Activated CD4-positive, alpha-beta T cell treated with anti-CD3 and anti-CD28 coated beads, Interleukin-2, amount 50 U/mL, for 16 hours (primary cell): Measurements from ENCODE around the gene GPR35.
"Not testable (repeated sequence)": the region's sequence is repeated elsewhere in the genome, so short reads cannot be mapped to it uniquely, and the experiment has no call there.

Source experiments
- DNase-seq: peaks from one replicate; pipeline ENCODE4 v3.0.0-alpha.2; 2020

GPR35 gene

DNA sequence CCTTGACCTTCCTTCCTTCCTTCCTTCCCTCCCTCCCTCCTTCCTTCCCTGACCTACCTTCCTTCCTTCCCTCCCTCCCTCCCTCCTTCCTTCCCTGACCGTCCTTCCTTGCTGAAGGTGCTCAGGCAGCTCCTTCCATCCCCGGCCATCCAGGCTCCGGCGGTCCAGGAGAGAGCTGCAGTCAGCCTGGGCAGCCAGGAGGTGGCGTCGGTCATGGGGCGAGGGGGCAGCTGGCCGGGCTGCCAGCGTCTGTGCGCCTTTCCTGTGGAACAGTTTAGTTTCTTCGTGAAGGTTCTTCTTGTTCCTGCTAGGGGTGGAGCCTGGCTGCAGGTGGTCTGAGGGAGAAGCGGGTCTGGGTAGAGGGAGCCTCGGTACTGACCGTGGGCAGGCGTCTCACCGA, 15.7 kb downstream of the GPR35 start:
- no peak for DNase-seq

DNA sequence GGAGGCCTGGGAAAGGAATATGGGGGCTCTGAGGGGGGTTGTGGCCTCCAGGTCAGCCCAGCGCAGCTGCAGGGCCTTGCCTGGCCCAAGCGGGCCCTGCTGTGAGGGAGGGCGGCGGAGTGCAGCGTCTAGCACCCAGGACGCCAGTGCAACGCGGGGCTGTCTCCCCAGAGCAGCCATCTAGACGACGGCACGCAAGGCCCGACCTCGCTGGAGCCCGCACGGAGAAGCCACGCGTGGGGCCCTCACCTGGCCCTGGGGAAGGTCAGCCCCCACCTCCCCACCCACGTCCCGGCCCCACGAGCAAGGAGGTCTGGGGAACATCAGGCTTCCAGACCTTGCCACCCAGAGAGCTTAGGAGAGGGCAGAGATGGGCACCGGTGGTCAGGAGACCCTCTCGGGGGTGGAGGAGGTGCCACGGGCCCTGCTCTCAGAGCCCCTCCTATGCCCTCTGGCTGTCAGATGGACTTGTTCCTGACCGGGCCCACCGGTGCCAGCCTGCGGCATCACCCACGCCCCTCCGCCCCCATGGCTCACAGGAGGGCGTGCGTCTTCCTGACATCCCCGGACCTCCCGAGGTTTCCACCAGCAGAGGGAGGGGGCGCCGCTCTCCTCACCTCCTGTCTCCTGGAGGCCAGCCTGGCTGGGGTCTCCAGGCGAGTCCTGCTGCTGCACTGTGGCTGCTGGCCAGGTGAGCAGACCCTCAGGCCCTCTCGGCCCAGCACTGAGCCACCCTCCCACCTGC, 17.0 kb downstream of the GPR35 start:
- DNase-seq: no peak

DNA sequence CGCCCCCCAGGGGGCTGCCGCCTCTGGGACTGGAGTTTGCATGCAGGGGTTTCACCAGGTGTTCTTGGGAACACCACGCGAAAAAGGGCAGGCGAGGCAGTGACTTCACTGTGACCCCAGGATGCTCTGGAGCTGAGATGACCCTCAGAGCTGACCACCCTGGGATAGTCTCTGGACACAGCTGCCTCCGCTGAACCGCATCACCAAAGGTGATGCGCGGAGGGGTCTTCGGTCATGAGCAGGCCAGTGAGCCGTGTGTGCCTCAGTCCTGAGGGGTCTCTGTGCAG, 17.5 kb downstream of the GPR35 start:
- no peak for DNase-seq

DNA sequence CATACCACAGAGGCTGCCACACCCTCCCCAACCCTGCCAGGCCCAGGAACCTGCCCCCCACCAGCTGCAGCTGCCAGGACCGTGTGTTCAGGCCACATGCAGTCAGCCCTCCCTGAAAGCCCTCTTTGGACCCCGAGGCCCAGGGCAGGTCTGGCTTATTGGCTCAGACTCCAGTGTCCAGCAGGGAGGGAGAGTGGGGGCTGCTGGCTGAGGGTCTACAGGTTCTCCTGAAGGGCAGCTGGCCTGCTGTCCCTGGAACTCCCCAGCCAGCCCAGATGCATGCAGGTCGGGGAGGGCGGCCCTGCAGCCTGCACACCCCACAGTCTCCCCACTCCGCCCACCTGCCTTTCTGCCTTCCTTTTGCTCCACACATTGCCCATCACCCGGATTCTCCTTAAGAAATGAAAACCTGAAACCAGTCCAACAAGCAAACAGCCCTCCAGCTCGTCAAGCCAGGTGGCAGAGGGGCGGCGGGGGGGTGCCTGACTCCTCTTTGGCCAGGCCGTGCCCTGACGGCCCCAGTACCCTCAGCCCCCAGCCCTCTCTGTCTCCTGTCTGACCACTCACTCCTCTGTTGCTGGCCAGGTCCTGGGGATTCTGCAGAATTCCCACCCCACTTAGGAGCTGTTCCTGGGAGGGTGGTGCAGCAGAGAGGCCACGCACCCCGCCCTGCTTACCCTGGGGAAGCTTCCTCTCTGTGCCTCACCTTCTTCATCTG, 18.0 kb downstream of the GPR35 start:
- no peak for DNase-seq

DNA sequence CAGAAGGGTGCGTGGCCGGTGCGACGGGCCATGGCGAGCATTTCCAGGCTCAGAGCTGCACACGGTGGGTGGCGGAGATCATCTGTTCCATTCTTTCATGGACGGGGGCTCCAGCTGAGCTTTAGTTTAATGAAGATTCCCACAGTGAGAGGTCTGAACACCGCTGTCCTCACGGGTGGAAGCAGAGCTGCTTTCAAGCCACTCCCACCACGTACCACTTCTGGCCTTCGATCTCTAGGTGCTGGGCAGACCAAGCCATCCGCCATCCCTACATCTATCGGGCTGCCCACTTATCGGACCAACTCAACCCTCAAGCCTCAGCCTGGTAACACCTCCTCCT, 18.5 kb downstream of the GPR35 start:
- no peak for DNase-seq

DNA sequence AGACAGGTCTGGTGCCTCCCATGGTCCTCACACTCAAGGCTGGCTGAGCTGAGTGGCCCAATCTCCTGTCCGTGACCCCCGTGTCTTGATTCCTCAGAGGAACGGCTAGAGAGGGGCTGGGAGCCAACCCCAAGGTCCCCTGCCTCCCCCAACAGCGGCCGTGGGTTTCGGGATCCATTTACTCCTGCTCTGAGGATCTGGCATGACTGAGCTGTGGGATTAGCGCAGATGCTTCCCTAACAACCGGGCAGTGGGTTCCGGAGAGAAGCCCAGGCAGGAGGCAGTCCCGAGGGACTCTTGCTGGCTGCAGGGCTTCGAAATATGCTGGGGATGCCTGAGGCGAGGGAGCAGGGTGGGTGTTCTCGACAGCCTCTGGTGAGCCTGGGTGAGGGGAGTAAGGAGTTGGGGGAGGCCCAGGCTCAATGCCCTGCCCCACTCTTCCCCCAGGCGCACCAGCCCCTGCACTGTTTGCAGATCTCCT, 18.9 kb downstream of the GPR35 start:
- no peak for DNase-seq

DNA sequence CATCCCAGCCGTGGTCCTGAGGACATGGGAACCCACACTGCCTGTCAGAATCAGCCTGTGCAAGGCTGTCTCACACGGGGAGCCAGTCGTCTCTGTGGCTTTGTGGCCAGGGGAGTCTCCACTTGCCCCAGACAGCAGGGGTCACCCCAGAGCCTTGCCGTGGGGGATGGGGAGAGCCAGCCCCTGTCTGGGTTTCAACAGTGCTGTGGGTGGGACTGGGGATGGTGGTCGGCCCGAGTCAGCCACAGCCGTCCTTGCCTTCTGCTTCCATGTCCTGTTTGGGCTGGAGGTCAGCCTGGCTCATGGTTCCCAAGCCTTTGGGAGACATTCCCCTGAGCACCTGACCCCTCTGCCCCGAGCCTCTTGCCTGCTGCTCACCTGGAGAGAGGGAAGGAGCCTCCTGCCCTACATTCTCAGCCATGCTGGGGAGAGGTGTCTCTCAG, 19.6 kb downstream of the GPR35 start:
- DNase-seq: no peak

DNA sequence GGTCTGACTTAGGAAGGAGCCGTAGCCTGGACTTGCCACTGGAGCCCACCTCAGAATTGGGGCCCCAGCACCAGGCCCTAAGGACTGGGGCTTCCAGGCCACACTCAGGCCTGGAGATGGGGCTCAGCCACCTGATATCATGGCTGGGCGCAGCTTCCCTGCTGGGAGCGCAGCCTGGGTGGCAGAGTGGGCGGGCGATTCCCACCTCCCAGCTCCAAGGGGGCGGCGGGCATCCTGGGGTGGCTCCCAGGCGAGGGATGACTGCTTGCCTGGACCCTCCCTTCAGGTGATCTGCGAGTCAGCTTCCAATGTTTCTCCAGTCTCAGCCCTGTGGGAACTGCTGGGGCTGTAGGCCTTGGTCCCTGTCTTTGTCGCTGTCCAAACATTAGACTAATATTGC, 20.1 kb downstream of the GPR35 start:
- DNase-seq: no peak

DNA sequence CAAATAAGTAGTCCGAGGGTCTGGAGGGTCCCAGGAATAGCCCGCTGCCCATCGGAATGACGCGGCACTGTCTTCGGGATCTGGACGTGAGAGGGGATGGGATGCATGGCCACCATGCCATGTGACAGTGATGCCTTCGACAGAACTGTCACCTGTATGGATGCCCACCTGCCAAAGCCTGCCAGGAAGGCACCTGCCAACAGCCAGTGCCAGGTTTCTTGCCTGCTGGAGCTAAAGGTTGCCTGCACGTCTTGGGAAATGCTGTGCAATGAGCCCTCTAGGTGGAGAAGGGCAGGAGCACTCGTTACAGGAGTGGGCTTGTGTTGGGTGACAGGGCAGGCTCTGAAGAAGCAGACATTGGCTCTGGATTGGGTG, 20.5 kb downstream of the GPR35 start:
- no peak for DNase-seq

DNA sequence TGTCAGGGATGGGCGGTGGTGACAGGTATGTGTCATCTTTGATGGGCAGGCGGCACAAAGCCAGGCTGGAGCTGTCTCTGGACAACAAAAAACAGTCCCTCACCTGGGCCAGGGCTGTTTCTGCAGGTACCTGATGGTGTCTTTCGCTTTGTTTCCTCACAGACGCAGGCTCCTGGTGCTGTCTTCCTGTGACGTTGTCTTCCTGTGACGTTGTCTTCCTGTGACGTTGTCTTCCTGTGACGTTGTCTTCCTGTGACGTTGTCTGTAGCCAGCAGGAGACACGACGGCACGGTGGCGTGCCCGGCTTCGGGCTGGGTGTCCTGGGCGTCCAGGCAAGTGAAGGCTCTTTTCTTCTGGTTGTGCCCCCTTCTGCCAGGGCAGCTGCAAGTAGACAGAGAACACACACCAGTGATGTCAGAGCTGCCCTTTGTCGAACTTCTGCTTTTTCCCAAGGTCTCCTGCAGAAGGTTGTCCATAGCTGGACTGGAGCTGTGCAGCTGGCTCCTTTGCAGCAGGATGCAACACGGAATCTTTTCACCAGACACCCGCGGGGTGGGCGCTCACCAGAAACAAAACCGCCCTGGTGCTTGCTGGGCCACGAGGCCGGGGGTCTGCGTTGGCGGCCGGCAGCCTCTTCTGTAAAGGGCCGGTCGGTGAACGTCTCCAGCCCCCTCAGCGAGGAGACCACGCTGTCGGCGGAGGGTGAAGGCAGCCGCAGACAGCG, 21.1 kb downstream of the GPR35 start:
- DNase-seq: peak; percentile 8

DNA sequence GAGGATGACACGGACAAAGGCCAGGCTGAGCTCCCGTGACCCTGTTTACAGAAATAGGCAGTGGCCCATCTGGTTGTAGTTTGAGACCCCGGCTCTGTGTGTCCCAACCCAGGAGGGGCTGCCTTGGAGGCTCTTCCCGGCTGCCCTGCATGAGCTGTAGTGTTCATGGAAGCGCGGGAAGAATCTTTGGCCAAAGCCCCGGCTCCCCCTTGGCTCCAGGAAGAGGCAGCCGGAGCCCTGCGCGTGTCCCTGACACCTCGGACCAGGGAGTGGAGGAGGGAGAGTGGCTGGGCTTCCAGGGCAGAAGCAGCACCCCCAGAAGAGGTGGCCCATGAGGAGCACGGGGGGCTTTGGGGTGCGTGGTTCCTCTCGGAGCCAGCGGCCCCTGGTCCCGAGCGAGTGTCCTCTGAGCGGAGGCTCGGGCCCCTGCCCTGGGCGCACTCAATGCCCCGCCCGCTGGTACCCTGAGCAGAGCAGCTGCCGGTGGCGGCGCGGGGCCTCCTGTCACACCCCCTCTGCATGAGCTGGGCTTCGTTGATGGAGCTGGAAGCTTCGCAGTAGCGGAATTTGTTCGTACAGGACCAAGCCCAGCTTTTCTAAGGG, 21.7 kb downstream of the GPR35 start:
- no peak for DNase-seq

DNA sequence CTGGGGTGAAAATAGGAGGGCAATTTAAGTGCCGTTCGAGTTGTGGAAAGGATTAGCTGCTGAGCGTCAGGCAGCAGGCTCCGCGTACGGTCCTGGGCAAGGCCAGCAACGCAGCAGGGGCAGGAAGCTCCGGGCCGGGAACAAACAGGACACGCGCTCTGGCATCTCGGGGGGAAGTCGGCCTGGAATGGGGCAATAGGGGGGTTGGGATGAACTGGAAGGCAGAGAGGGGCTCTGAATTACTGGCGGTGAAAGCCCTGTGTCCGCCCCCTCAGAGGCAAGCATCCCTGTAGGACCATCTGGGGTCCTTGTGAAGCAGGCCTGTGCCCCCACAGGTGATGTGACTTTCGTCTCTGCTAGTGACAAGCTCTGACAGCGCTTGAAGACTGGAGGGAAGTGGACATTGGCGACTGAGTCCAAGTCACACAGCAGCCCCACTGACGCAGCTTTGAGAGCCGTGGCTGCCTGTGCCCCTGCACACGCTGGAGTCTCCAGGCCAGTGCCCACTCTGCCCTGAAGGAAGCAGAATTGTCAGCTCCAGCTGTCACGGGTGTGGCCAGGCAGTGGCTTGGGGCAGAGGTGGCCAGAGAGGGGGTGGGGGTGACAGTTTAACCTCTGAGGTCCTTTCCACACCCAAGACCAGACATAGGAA, 22.3 kb downstream of the GPR35 start:
- DNase-seq: no peak

DNA sequence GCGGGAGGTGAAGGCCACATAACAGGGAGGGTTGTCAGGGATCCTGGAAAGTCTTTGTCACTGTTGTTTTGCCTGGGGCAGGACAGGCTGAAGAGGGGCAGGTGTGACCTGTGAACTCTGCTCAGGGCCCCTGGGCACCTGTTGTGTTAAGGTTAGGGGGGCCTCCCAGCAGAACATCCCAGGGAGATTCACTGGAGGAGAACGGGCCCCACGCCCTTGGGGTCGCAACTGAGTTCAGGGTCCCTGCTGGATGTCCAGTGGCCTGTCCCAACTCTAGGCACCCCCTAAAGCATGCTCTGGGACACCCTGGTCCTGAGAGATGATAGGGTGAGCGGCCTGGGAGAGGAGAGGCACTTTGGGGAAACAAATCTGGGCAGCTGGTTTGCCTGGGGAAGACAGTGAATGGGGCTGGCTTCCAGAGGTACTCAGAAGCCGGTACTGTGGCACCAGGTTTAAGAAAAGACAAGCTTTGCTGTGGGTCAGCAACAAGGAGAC, 22.9 kb downstream of the GPR35 start:
- no peak for DNase-seq

DNA sequence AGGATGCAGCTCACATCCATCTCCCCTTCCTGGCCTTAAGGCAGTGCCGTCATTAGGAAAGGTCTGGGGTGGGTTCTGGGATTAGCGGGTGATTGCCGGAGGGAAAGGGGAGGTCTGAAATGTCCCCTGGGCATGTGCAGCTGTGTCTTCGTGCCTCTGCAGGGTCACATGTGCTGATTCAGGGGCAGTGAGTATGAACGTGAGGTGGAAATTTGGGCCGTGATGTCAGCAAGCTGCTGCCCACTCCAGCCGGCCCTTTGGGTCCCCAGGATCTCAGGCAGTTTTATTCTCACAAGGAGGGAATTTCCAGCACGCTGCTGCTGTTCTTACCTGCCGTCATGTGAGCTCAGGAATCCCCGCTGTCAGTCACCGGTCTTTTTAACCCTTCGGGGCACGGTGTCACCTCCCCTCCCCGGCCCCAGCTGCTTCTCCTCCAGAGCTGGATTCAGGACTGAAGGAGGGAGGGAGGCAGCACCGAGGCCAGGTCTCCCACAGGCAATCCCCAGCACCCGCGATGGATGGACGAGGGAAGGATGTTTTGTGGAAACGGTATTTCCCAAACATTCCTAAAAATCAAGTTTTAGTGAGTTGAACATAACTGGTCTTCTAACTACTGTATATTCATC, 23.5 kb downstream of the GPR35 start:
- DNase-seq: no peak

DNA sequence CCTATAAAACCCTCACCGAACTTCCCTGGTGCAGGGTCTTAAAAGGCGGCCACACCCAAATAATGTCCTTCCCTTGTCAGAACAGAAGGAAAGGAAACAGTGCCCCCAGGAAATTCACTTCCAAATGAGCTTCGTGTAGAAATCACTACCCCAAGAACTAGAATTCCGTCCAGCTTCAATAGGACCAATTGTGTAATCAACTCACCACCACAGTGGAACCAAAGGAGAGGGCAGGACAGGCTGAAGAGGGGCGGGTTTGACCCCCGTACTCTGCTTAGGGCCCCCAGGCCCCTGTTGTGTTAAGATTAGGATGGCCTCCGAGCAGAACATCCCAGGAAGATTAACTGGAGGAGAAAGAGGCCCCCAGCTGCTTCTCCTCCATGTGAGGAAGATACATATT, 24.1 kb downstream of the GPR35 start:
- DNase-seq: no peak

DNA sequence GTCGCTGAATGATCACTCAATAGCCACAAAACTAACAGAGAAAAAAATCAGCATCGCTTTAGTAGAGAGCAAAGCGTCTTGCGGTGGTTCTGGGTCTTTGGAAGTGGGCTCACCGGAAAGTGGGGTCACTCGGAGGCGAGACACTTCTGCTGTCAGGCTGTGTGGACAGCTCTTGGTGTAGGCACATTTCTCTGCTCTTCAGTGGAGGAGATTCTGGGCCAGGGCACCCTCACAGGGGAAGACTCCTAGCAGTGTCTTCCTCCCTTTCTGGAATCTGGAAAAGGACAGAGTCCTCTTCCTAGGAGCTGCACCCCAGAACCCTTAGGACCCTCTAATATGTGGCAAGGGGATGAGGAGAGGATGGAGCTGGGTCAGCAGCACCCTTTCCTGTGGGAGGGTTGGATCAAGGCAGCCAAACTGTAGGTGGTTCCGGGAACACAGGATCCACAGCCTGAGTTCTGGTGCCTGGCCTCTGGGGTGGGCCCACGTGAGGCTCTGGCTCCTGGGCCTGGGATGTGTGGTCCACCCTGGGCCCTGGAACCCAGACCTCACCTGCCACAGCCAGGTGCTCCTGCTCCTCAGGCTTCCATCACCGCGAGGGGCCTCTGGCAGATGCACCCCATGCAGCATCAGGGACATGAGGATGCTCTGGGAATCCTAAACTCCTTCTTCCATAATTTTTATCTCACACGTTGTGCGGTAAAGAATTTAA, 25.1 kb downstream of the GPR35 start:
- DNase-seq: no peak

DNA sequence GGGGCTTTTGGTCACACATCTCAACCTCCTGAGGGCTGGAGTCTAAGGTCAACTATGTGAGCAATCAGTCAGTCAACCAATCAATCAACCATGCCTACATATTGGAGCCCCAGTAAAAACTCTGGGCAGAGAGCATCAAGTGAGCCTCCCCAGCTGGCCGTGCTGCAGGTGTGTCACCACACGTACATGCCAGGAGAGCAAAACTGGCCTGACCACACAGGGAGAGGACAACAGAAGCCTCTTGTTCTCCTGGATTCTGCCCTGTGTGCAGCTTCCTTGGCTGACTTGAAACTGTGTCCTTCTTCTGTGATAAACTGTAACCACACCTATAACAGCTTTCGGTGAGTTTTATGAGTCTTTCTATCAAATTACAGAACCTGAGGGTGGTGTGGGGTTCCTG, 25.9 kb downstream of the GPR35 start:
- DNase-seq: no peak

DNA sequence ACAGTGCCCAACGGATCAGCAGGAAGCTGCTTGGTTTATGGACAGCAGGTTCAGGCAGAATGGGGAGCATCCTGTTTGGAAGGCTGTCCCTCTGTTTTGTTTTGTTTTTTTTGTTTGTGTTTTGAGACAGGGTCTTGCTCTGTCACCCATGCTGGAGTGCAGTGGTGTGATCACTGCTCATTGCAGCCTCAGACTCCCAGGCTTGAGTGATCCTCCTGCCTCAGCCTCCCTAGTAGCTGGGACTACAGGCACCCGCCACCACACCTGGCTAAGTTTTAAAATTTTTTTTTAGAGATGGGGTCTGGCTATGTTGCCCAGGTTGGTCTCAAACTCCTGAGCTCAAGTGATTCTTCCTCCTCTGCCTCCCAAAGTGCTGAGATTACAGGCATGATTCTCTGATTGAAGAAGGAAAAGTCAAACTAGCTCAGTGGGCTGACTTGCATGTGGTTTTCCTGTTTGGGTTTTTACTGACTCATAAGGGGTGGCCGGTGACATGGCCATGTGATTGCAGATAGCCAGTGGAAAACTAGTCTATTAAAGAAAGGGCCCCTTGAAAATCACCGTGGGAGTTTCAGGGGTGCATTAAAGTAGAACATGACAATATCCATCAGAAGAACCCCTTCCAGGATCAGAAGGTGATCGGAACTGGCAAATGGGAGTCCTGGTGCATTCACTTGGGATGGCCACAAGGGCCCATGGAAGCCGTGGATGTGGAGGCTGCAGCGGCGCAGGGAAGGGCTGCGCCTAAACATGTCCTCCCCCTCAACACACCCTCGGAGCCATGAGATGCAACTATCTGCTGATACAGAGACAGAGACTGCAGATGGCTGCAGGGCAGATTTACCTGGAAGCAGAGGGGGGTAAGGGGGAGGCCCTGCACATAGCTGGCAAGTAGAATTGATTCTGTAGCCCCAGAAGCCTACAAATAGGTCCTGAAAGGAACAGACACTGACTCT, 30.9 kb downstream of the GPR35 start:
- DNase-seq: peak; percentile 47

DNA sequence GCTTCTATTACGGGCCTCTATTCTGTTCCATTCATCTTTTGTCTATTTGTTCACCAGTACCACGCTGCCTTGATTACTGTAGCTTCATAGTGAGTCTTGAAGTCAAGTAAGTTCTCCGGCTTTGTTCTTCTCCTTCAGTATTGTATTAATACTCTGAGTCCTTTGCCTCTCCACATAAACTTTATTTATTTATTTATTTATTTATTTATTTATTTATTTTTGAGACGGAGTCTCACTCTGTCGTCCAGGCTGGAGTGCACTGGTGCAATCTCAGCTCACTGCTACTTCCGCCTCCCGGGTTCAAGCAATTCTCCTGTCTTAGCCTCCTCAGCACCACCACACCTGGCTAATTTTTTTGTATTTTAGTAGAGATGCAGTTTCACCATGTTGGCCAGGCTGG, 34.6 kb downstream of the GPR35 start:
- DNase-seq: not testable (repeated sequence)

DNA sequence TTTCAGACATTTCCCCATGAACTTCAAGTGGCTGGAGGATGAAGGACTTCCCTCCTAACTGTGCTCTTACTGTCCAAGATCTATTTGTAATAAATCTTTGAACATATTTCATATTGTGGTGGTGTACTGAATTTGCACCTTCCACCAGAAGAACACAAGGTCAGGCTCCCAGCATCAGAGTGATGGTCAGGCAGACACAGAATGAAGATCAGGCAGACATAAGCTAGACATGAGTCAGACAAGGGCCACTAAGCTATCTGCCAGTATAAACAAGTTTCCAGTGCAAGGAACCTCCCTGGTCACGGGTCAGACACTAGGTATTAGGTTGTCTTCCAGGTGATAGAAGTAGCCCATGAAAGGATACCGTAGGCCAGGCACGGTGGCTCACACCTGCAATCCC, 37.4 kb downstream of the GPR35 start:
- no peak for DNase-seq
